ENCODE data around the gene RAB31.
"Not testable (repeated sequence)": the region's sequence is repeated elsewhere in the genome, so short reads cannot be mapped to it uniquely, and the experiment has no call there.

Gene RAB31

DNA sequence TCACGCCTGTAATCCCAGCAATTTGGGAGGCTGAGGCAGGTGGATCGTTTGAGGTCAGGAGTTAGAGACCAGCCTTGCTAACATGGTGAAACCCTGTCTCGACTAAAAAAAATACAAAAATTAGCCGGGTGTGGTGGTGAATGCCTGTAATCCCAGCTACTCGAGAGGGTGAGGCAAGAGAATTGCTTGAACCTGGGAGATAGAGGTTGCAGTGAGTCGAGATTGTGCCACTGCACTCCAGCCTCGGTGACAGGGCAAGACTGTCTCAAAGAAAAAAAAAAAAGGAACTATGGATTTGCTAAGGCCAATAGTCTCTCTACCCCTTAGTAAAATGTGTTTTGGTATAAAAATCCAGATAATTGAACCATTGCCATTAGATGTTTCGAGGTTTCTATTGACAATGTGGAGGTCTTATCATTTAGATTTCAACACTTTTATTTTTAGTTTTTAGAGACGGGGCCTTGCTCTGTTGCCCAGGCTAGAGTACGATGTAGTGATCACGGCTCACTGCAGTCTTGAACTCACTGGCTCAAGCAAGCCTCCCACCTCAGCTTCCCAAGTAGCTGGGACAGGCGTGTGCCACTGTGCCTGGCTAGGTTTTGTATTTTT lies 176.5 kb downstream of the RAB31 start:
- no peak for DNase-seq (ENCODE audit: low spot score)

- no peak for DNase-seq (ENCODE audit: low spot score)
Measured at GRCh38 chr18:9885170-9886004, 177.3 kb downstream of the RAB31 start, which contains the start of gene TXNDC2. Gene TXNDC2, plus strand, starts transcription at chr18:9885973. Its CDS starts 708 bp downstream, at chr18:9886681.

DNA sequence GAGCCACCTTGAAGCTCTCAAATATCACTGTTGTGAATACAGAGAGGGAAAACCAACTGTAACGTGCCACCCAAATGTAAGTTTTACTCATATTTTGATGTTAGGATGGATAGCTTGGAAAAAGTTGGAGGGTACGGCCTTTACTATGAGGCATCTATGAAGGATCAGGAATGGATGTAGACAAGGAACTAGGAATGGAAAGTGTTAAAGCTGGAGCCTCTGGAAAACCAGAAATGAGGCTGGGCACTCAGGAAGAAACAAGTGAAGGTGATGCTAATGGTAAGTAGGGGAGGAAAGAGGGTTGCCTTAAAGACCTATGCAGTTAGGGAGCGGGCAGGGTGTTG lies 177.9 kb downstream of the RAB31 start:
- DNase-seq (ENCODE audit: low spot score) = no peak

GRCh38 chr18:9887992-9888391 lies 179.9 kb downstream of the RAB31 start:
- no peak for DNase-seq (ENCODE audit: low spot score)

DNA sequence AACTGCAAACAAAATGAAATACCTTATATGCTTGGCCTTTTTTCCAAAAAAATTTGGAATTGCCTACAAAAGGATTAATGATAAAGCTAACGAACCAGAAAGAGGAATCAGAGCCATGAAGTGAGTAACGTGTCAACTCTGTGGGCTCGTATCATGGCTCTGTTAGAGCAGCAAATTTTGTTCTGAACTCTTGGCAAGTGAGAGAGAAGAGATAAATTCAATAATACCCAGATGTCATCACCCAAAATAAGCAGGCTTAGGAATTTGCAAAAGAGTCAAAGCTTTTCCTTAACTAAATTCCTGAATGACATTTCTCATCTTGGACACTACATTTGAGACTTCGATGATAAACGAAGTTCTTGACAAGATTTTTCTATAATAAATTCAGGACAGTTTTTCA lies 182.1 kb downstream of the RAB31 start:
- DNase-seq (ENCODE audit: low spot score) = no peak

GRCh38 chr18:9890957-9891356 lies 182.9 kb downstream of the RAB31 start:
- DNase-seq (ENCODE audit: low spot score) = no peak

GRCh38 chr18:9891515-9891914 lies 183.4 kb downstream of the RAB31 start:
- DNase-seq (ENCODE audit: low spot score) = not testable (repeated sequence)

DNA sequence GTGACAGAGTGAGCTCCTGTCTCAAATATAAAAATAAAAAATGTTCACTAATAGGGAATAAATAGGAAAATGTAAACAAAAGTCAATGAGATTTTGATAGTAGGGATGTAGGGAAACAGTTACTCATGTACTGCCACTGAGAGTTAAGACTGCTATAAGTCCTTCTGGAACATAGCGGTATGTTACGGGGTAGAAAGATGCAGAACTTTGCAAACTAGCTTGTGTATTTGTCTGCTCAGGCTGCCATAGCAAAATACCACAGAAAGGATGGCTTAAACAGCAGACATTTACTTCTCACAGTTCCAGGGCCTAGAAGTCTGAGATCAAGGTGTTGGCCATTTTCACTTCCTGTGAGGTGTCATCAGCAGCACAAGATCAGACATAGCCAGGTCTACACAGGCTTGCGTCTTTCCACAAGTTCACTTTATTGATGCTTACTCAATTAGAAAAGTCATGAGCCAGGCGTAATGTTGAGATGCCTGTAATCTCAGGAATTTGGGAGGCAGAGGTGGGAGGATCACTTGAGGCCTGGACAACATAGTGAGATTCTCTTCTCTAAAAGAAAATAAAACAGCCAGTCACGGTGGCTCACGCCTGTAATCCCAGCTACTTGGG lies 186.5 kb downstream of the RAB31 start:
- no peak for DNase-seq (ENCODE audit: low spot score)

- DNase-seq (ENCODE audit: low spot score) = no peak
Measured at GRCh38 chr18:9897129-9897528, 189.0 kb downstream of the RAB31 start.

- DNase-seq (ENCODE audit: low spot score) = not testable (repeated sequence)
Measured at GRCh38 chr18:9897787-9898291, 189.7 kb downstream of the RAB31 start.

DNA sequence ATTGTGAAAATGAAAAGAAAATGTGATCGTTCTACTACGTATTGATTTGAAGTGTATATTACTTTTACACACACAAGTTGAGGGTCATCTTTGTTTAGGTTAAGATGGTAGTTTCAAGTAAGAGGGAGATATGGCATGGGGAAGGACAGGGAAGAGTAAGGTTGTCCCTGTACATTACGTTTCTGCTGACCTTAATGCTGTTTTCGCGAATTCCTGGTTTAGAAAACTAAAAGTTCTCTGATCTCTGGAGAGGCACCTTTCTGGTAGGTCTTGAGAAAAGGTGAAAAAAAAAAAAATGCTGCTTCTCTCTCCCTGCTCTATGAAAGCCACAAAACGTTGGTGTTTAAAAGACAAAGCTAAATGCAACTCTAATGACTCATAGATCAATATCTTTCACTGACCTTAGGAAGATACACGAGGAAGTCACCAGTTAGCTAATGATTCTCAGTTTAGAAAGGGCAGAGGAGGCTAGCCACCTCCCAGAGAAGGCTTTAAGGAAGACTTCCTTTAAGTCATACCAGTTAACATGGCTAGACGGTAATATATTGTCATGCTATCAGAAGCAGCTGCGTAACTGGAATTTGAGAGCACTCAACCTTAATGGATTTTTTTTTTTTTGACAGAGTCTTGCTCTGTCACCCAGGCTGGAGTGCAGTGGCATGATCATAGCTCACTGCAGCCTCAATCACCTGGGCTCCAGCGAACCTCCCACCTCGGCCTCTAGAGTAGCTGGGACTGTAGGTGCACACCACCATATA lies 190.9 kb downstream of the RAB31 start:
- peak; percentile 27 for DNase-seq (ENCODE audit: low spot score)

DNA sequence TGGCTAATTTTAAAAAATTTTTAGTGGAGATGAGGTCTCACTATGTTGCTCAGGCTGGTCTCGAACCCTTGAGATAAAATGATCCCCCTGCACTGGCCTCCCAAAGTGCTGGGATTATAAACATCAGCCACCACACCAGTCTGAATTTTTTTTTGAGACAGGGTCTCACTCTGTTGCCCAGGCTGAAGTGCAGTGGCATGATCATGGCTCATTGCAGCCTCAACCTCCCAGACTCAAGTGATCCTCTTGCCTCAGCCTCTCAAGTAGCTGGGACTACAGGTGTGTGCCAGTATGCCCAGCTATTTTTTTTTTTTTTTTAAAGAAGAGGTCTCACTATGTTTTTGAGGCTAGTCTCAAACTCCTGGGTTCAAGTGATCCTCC lies 191.4 kb downstream of the RAB31 start:
- not testable (repeated sequence) for DNase-seq (ENCODE audit: low spot score)

DNA sequence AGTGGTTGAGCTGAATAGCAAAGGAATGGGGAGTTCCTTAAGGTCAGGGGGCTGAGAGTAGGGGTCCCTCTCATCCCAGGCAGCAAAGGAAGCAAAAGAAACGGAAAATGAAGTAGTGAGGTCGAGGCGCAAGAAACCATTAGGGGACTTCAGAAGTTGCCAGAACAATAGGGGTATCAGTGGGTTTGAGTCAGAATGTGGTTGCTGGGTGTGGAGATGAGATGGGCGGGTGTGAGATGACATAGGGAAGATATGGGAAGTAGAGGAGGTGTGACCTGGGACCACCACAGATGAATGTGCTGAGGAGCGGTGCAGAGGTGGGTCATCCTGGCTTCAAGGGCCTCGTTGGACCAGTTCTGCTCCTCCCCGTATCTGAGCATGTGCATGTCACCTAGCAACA lies 192.6 kb downstream of the RAB31 start:
- no peak for DNase-seq (ENCODE audit: low spot score)

DNA sequence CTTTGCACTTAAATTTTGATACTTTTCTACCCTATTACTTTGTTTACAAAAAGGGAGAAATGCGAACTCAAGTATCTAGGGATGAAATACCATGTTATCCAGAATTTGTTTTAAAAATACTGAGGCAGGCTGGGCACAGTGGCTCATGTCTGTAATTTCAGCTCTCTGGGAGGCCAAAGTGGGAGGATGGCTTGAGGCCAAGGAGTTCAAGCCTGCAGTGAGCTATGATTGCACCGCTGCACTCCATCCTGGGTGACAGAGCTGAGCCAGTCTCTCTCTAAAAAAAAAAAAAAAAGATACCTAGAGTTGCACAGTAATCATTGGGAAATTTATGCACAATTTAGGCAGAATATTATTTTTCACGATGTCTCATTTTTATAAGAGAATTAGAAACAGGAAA lies 193.3 kb downstream of the RAB31 start:
- DNase-seq (ENCODE audit: low spot score) = no peak

GRCh38 chr18:9902264-9902663 lies 194.2 kb downstream of the RAB31 start:
- DNase-seq (ENCODE audit: low spot score) = not testable (repeated sequence)

- peak; percentile 37 for DNase-seq (ENCODE audit: low spot score)
Measured at GRCh38 chr18:9902832-9903231, 194.7 kb downstream of the RAB31 start.

- peak; percentile 17 for DNase-seq (ENCODE audit: low spot score)
Measured at GRCh38 chr18:9905401-9905922, 197.4 kb downstream of the RAB31 start.

- no peak for DNase-seq (ENCODE audit: low spot score)
Measured at GRCh38 chr18:9906481-9906880, 198.4 kb downstream of the RAB31 start.

DNA sequence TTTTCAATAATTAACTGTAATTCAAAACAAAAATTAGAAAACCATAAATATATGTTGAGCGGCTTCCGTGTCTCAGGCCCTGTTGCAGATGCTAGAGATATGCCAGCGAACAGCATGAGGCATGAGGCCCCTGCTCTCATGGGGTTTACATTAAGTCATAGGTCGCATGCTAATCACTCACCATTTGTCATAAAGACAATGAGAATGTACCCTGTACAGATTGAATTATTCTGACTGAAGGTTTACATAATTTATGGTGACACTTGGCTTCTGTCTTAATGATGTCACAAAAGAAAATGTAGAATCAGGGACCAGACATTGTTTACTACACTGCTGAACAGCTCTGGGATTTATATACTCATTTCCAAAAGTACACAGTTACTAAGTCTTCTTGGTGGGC lies 199.8 kb downstream of the RAB31 start:
- peak; percentile 85 for DNase-seq (ENCODE audit: low spot score)

GRCh38 chr18:9910071-9910470 lies 202.0 kb downstream of the RAB31 start:
- no peak for DNase-seq (ENCODE audit: low spot score)

GRCh38 chr18:9910661-9911060 lies 202.6 kb downstream of the RAB31 start:
- DNase-seq (ENCODE audit: low spot score) = no peak

DNA sequence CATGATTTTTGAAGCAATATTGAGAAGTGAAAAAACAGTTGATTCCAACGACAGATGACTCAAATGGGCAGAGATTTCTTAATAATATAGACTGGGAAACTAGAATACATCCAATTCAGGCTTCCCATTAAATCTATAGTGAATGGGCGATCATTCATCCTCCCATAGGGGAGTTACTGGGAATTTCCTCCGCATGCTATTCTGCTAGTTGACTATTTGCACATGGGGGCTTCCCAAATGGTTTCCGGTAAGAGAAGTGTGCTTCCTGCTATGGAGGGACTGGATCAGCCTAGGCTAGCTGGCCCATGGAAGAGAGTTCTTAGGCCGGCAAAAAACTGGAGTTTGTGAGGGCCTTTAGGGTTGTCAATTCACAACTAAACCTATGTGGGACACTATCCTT lies 203.1 kb downstream of the RAB31 start:
- no peak for DNase-seq (ENCODE audit: low spot score)

All from SK-N-DZ (cell line).